Activated naive CD4-positive, alpha-beta T cell treated with anti-CD3 and anti-CD28 coated beads, Interleukin-2, amount 50 U/mL, for 16 hours (primary cell): ENCODE results near the gene ZC3H7A.

Experiments
- DNase-seq: peaks from one replicate; pipeline ENCODE4 v3.0.0-alpha.2; 2020

The ZC3H7A gene

GRCh38 chr16:11734653-11735043, 62.4 kb downstream of the ZC3H7A start:
- DNase-seq: no peak

- no peak for DNase-seq
Observed at GRCh38 chr16:11734025-11734652, 62.9 kb downstream of the ZC3H7A start.

GRCh38 chr16:11731222-11731621, 65.8 kb downstream of the ZC3H7A start:
- DNase-seq: no peak

- DNase-seq: no peak
Observed at GRCh38 chr16:11729787-11730186, 67.3 kb downstream of the ZC3H7A start.

DNA sequence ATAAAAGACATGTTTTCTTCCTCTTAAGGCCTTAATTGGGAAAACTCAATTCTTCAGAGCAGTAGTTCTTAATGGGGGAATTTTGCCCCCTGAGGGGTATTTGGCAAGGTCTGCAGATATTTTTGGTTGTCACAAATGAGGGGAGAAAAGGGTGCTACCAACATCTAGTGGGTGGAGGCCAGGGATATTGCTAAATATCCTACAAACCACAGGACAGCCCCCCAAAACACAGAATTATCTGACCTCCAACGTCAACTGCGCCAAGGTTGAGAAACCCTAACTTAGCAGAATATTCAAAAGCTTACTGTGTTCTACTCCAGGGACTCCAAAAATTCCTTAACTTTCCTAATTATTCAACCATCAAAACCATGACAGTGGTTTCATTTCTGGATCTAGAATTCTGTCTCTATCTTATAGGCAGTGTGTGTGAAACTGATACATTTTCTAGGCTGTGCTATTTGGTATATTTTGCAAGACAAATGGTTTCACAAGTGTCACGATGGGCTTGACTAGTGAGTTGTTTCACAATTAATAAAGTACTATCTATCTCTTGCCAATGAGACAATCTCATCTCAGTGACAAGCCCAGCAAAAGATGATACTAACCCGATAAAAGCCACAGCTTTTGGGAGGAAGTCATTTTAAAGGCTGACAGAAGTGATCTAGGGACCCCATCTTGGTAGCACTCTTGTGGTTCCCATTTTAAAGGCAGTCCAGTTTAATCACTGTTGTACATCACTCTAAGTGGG, 69.1 kb downstream of the ZC3H7A start:
- no peak for DNase-seq

- no peak for DNase-seq
Observed at GRCh38 chr16:11726008-11726407, 71.0 kb downstream of the ZC3H7A start.

DNA sequence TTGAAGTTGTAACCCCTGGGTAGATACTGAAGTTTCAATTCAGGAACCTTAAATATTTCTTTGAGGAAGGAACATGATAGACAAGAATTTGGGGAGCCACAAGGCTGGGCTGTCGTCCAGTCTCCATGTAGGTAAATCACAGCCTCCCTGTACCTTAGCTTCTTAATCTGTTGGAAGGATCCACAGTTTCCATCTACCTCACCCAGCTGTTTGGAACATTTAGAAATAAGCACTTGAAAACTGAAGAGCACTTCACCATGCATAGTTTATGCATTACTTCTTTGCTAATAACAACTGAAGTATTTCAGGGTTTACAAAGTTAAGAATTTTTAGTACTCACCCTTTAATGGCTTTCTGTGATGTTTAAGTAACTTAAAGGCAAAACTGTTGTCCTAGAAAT, 71.6 kb downstream of the ZC3H7A start:
- DNase-seq: no peak

GRCh38 chr16:11722468-11722808, 74.6 kb downstream of the ZC3H7A start:
- DNase-seq: no peak

DNA sequence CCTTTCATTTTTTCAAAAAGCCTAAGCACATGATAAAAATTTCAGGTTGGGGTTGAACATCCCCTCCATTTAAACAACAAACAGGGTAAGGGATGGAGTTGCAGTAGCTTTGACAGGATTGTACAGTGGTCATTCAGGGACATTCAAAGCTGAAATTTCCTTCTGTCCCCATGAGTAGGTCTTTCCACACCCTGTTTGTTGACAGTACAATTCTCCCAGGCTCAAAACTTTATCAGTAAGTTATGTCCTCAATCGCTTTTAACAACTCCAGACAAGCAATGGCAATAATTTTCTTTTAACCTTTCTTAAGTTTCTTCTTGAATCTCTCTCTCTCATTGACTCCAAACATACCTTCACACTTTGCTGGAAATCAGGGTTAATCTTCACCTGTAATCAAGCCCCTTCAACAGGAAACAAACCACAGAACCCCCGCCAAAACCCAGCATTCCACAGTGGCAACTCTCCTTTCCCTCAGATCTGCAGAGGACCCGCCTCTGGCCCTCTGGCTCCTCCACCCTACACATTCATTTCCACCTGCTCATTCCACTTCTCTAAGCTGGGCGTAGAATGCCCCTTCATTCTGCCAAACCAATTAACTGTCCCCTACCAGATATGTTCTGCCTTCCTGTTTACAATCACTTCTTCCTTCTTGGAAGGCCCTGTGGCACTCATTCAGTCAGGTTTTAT, 75.1 kb downstream of the ZC3H7A start:
- no peak for DNase-seq

DNA sequence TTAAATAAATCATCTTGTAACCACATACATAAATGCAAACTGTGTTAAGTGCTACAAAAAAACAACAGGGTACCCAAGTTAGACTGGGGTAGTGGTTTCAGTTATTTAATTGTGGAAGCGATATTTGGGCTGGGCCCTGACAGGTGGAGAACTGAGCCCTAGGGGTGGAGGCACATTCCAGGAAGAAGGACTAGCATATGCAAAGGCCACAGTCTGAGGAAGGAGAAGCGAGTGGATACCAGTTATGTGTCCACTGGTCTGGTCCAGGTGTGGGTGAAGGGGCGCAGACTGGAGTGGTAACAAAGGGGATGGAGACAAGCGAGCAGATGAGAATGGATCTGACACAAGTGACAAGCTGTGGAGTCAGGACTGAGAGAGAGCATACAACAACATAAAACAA, 77.3 kb downstream of the ZC3H7A start:
- DNase-seq: no peak

GRCh38 chr16:11719171-11719570, 77.9 kb downstream of the ZC3H7A start:
- no peak for DNase-seq

DNA sequence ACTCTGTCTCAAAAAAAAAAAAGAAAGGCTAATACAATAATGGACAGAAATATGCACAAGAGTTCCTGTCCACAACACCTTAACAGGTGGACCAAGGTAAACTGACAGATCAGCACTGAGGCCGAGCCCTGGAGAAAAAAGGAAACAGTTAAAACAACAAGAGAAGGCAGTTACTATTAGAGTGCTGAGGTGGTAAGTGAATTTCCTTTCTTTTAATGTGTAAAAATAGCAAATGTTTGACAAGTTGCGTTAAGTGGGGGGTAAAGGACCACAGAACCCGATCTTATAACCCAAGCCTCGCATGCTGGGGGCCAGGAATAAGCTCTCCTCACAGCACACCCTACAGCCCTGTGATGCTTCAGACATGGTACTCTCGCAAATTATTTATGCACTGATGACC, 79.2 kb downstream of the ZC3H7A start:
- no peak for DNase-seq

GRCh38 chr16:11716336-11716735, 80.7 kb downstream of the ZC3H7A start:
- DNase-seq: no peak

GRCh38 chr16:11715246-11715947, 81.7 kb downstream of the ZC3H7A start:
- no peak for DNase-seq

- DNase-seq: no peak
Observed at GRCh38 chr16:11712122-11712521, 84.9 kb downstream of the ZC3H7A start.

- no peak for DNase-seq
Observed at GRCh38 chr16:11711662-11712061, 85.4 kb downstream of the ZC3H7A start.

DNA sequence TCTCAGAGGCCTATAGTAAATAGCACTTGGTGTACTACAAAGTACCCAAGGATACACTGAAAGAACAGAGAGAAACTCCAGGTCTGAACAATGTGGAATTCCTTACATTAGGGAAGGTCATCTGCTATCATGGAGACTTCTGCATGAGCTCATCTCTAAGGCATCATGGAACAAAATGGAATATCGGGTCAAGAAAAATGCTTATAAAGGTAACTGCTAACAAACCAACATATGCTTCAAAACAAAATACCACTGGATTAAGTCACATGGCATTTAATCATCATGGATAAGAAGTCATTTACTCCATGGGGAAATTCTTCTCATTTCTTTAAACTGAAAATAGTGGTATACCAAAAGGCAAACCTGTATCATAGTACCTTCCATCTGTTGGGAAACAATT, 88.6 kb downstream of the ZC3H7A start:
- DNase-seq: no peak

DNA sequence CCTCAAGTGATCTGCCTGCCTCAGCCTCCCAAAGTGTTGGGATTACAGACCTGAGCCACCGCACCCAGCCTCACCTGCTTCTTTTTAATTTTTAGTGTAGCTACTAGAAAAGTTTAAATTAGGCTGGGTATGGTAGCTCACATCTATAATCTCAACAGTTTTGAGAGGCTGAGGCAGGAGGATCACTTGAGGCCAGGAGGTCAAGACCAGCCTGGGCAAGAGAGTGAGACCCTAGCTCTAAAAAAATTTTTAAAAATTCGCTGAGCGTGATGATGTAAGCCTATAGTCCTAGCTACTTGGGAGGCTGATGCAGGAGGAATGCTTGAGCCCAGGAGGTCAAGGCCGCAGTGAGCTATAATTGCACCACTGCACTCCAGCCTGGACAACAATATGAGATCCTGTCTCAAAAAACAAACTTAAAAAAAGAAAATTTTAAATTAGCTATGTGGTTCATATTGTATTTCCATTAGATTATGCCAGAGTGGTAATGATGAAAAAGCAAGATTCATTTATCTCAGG, 89.3 kb downstream of the ZC3H7A start:
- no peak for DNase-seq

GRCh38 chr16:11706180-11706742, 90.8 kb downstream of the ZC3H7A start:
- no peak for DNase-seq

DNA sequence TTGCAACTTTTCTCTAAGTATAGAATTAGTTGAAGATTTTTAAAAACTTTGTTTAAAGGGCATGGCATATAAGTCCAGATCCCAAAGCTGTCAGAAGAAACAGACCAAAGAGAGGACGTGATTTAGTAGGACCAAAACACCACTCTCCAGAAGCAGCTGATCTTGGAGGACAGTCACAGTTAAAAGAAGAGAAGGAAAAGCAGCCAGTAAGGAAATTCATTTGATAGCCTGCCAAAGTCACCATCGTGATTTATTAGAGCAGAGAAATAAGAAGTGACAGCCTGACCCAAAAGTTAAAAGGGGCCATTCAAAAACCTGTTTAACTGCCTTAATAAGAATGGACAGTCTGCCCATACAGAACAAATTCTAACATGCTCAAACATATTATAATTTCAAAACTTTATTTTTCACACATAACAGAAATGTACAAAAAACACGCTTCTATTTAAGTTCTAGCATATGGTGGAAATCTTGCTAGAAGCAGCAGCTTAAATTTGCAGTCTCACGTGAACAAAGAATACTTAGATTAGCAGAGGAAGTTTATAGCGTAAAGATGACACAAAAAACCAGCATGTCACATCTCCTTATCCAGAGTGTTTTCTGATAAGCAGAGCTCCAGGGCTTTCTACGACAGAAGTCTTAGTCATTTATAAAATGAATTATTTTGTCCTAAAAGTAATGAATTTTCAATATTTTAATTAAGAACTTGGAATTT, 91.6 kb downstream of the ZC3H7A start:
- no peak for DNase-seq
